Neuronal stem cell (in vitro differentiated cells): ENCODE data around the gene CTNNA3.

Source experiments
- DNase-seq: peaks from one replicate; pipeline ENCODE4 v3.0.0-alpha.2; 2013; ENCODE audit warnings: low spot score
- H2AFZ ChIP-seq: one replicate; pipeline ENCODE4 v1.6.1; 2013; ENCODE audit warnings: mild to moderate bottlenecking, low read length, inconsistent platforms
- H2AK5ac ChIP-seq: 2 replicates; pipeline ENCODE4 v1.6.1; 2013; ENCODE audit warnings: low read depth, mild to moderate bottlenecking, inconsistent platforms, low read length, moderate library complexity, mixed read lengths
- H2BK120ac ChIP-seq: 2 replicates; pipeline ENCODE4 v1.6.1; 2013; ENCODE audit warnings: low read depth, mild to moderate bottlenecking, inconsistent platforms, low read length, moderate library complexity, mixed read lengths
- H2BK12ac ChIP-seq: one replicate; pipeline ENCODE4 v1.6.1; 2013; ENCODE audit warnings: low read length, inconsistent platforms
- H2BK15ac ChIP-seq: 2 replicates; pipeline ENCODE4 v1.6.1; 2013; ENCODE audit warnings: mild to moderate bottlenecking, low read length, inconsistent platforms, mixed read lengths
- H2BK5ac ChIP-seq: one replicate; pipeline ENCODE4 v1.6.1; 2013; ENCODE audit warnings: inconsistent platforms, mild to moderate bottlenecking, low read length, moderate library complexity
- H3K14ac ChIP-seq: one replicate; pipeline ENCODE4 v1.6.1; 2013; ENCODE audit warnings: low read length, inconsistent platforms
- H3K18ac ChIP-seq: 2 replicates; pipeline ENCODE4 v1.6.1; 2013; ENCODE audit warnings: low read length, inconsistent platforms
- H3K23ac ChIP-seq: 2 replicates; pipeline ENCODE4 v1.6.1; 2013; ENCODE audit warnings: low read depth, mild to moderate bottlenecking, mixed read lengths, low read length, inconsistent platforms; ENCODE audit not compliant: poor library complexity
- H3K27ac ChIP-seq: replicated peaks from 3 replicates; pipeline ENCODE4 v1.5.1; 2013; ENCODE audit warnings: low read length, inconsistent platforms
- H3K27me3 ChIP-seq, 3 experiments: 2 replicates each; pipeline ENCODE4 v1.6.1; 2013; ENCODE audit warnings: low read length in 3 of 3, mild to moderate bottlenecking in 2 of 3, inconsistent platforms in 1 of 3, low read depth in 1 of 3, mixed read lengths in 1 of 3, moderate library complexity in 1 of 3; ENCODE audit not compliant: control insufficient read depth in 3 of 3, insufficient read depth in 3 of 3
- H3K36me3 ChIP-seq, 2 donors: replicated peaks in 1 of 2; 2 replicates each; pipeline ENCODE4 v1.6.1; 2013; ENCODE audit warnings: low read length in 2 of 2; ENCODE audit not compliant: control insufficient read depth in 2 of 2, insufficient read depth in 2 of 2
- H3K4ac ChIP-seq: 2 replicates; pipeline ENCODE4 v1.6.1; 2013; ENCODE audit warnings: inconsistent platforms, mild to moderate bottlenecking, low read length, moderate library complexity
- H3K4me1 ChIP-seq, 2 donors: 1 replicate in 1 of 2; 2 replicates in 1 of 2; pipeline ENCODE4 v1.6.1; 2013; ENCODE audit warnings: low read length in 2 of 2, low read depth in 1 of 2; ENCODE audit not compliant: control insufficient read depth in 2 of 2, insufficient read depth in 1 of 2
- H3K4me2 ChIP-seq: one replicate; pipeline ENCODE4 v1.6.1; 2013; ENCODE audit warnings: mild to moderate bottlenecking, low read length, inconsistent platforms; ENCODE audit not compliant: insufficient read depth, poor library complexity, severe bottlenecking
- H3K4me3 ChIP-seq, 2 donors: 2 replicates each; pipeline ENCODE4 v1.5.1; 2013; ENCODE audit warnings: low read length in 2 of 2, mild to moderate bottlenecking in 2 of 2, inconsistent platforms in 1 of 2, moderate library complexity in 1 of 2
- H3K79me1 ChIP-seq: one replicate; pipeline ENCODE4 v1.6.1; 2013; ENCODE audit warnings: low read depth, mild to moderate bottlenecking, inconsistent platforms, low read length, moderate library complexity
- H3K9ac ChIP-seq: one replicate; pipeline ENCODE4 v1.6.1; 2013; ENCODE audit warnings: mild to moderate bottlenecking, low read depth, low read length, inconsistent platforms; ENCODE audit not compliant: poor library complexity
- H3K9me3 ChIP-seq, 2 donors: replicated peaks in 1 of 2; 2 replicates each; pipeline versions ENCODE3 to v1.6.1; 2013; ENCODE audit warnings: low read length in 2 of 2, mild to moderate bottlenecking in 2 of 2, inconsistent platforms in 1 of 2, low read depth in 1 of 2, mixed read lengths in 1 of 2, moderate library complexity in 1 of 2; ENCODE audit not compliant: control insufficient read depth in 2 of 2, insufficient read depth in 1 of 2
- H4K8ac ChIP-seq: one replicate; pipeline ENCODE4 v1.6.1; 2013; ENCODE audit warnings: low read depth, mild to moderate bottlenecking, inconsistent platforms, low read length, moderate library complexity
- H4K91ac ChIP-seq: one replicate; pipeline ENCODE4 v1.6.1; 2013; ENCODE audit warnings: low read length, low read depth, mild to moderate bottlenecking, inconsistent platforms; ENCODE audit not compliant: poor library complexity
- WGBS, 2 donors: extraction: QIAGEN DNeasy Blood & Tissue Kit; methylation state at CpG; one replicate each; pipeline ENCODE4 v1.1.7; 2013; ENCODE audit warnings: missing lambda C conversion rate in 2 of 2, mixed read lengths in 1 of 2; ENCODE audit not compliant: insufficient read length in 2 of 2, insufficient replicate concordance in 1 of 2; ENCODE audit errors: extremely low coverage in 2 of 2; 5-methylcytosine and 5-hydroxymethylcytosine counted together

CTNNA3 gene

DNA sequence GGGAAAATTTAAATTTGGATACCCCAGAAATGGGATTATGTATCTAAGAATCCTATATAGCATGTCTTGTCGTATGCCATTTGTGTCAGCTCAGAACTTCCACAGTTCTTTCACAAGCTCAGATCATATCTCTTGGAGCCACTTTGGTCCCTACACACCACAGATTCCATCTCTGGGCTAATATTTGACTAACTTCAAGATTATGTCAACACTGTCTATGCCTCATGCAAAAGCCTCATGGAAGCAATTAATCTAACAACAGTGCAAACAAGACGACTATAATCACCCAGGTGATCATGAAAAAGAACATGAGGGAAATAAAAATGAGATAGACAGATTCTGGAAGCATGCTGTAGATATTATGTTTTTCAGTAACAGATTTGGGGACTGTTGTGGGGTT is 581.0 kb downstream of the CTNNA3 start:
- no peak overlapping the region for H3K4me2 ChIP-seq
- no peak overlapping the region for H3K14ac ChIP-seq
- H3K4me3 ChIP-seq, result no peak overlapping the region
- H3K27me3 ChIP-seq, result no peaks in the 10 kb centered on the region
- H2BK5ac ChIP-seq, result no peak overlapping the region
- no peak overlapping the region for H2AK5ac ChIP-seq
- H3K27ac ChIP-seq, result no peak overlapping the region
- no peak overlapping the region for H4K91ac ChIP-seq
- H3K36me3 ChIP-seq, result no peaks in the 10 kb centered on the region
- no peaks in the 10 kb centered on the region for H3K4me1 ChIP-seq
- H2AFZ ChIP-seq, result no peak overlapping the region
- H3K9me3 ChIP-seq, result no peaks in the 10 kb centered on the region
- H3K23ac ChIP-seq, result no peak overlapping the region
- no peak overlapping the region for H2BK120ac ChIP-seq
- H3K79me1 ChIP-seq, result no peaks in the 10 kb centered on the region
- H4K8ac ChIP-seq, result no peak overlapping the region
- WGBS, 2 donors, result no CpG with 5 or more reads among the region's 2 CpGs
- no peak overlapping the region for H3K4ac ChIP-seq
- no peak overlapping the region for H2BK12ac ChIP-seq
- no peak overlapping the region for H3K9ac ChIP-seq
- no peak for DNase-seq
- H2BK15ac ChIP-seq, result no peak overlapping the region
- H3K18ac ChIP-seq, result no peak overlapping the region

DNA sequence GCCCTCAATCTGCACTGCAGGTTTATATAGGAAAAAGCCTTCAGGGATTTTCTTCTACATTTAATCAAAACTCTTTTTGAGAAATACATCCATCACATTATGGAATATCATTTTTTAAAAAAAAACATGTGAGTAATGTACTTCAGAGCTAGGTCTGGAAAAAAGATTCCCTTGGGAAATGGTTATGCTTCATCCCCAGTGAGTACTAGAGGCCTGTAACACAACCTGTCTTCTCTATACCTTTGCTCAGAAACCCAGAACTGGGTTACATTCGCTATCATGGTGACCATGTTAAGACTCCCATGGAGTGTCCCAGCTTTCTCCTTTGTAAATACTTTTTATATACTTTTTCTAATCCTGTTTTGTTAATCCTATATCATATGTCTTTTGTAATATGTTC is 583.2 kb downstream of the CTNNA3 start:
- Histone ChIP-seq H3K4me1 (no peaks in the 10 kb centered on the region), H3K4ac (no peak overlapping the region), H4K91ac (no peak overlapping the region), H4K8ac (no peak overlapping the region), H3K4me3 (no peak overlapping the region), H2AK5ac (no peak overlapping the region), H2BK5ac (no peak overlapping the region), H3K9ac (no peak overlapping the region), H3K79me1 (no peaks in the 10 kb centered on the region), H2AFZ (no peak overlapping the region), H3K14ac (no peak overlapping the region), H3K23ac (no peak overlapping the region), H3K36me3 (no peaks in the 10 kb centered on the region), H3K9me3 (no peaks in the 10 kb centered on the region), H3K18ac (no peak overlapping the region), H3K27ac (no peak overlapping the region), H2BK120ac (no peak overlapping the region), H2BK15ac (no peak overlapping the region), H3K4me2 (no peak overlapping the region), H2BK12ac (no peak overlapping the region), H3K27me3 (no peaks in the 10 kb centered on the region)
- no peak for DNase-seq
- WGBS, 2 donors, result no CpG with 5 or more reads among the region's 1 CpG

DNA sequence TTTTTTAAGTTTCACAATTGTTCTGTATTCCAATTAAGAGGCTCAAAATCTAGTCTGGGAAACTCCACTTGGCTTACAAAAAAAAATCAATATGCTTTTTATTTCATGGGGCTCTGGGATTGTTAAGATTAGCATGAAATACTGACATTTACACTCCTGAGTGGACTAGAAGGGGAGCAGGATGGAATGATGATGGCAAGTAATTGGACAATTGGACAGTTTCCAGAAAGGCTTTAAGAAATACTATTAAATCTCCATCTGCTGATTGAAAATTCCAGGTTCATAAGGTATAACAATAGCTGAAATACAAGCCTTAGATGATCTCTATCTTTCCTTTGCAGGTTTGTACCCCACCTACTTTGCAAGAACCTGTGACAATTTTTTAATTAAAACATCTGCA is 585.7 kb downstream of the CTNNA3 start:
- H3K4ac ChIP-seq, result no peak overlapping the region
- H3K18ac ChIP-seq, result no peak overlapping the region
- no peaks in the 10 kb centered on the region for H3K79me1 ChIP-seq
- H3K4me2 ChIP-seq, result no peak overlapping the region
- H3K23ac ChIP-seq, result no peak overlapping the region
- no peaks in the 10 kb centered on the region for H3K36me3 ChIP-seq
- no peak overlapping the region for H3K4me3 ChIP-seq
- no peak overlapping the region for H2BK12ac ChIP-seq
- H3K9me3 ChIP-seq, result no peaks in the 10 kb centered on the region
- H3K4me1 ChIP-seq, result no peaks in the 10 kb centered on the region
- no peaks in the 10 kb centered on the region for H3K27me3 ChIP-seq
- no peak overlapping the region for H2AK5ac ChIP-seq
- no peak overlapping the region for H4K91ac ChIP-seq
- no peak overlapping the region for H4K8ac ChIP-seq
- no peak overlapping the region for H3K9ac ChIP-seq
- H2BK15ac ChIP-seq, result no peak overlapping the region
- no peak overlapping the region for H2BK5ac ChIP-seq
- no peak overlapping the region for H3K14ac ChIP-seq
- no peak overlapping the region for H2AFZ ChIP-seq
- H2BK120ac ChIP-seq, result no peak overlapping the region
- DNase-seq, result no peak
- no peak overlapping the region for H3K27ac ChIP-seq

DNA sequence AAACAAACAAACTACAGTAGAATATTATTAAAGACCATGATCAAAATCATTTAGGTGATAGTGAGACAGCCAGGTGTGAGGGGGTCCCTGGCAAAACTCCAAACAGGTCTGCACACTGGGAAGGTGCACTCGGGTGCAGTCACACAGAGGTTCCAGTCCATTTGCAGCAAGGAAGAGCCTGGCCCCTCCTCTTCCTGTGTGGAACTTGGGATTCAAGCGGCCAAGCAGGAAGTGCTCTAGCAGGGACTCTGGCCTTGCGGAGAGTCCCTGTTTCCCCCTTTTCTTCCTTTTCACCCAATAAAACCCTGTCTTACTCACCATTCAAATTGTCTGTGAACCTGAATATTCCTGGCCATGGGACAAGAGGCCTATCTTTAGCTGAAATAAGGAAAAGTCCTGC is 588.3 kb downstream of the CTNNA3 start:
- Histone ChIP-seq H3K27me3 (no peaks in the 10 kb centered on the region), H3K9ac (no peak overlapping the region), H3K4ac (no peak overlapping the region)

More for the DNA sequence above, 588.3 kb downstream of the CTNNA3 start:
- WGBS, 2 donors, result no CpG with 5 or more reads among the region's 3 CpGs
- Histone ChIP-seq H3K14ac (no peak overlapping the region), H2BK15ac (no peak overlapping the region), H3K23ac (no peak overlapping the region), H4K8ac (no peak overlapping the region), H3K27ac (no peak overlapping the region), H3K4me1 (no peaks in the 10 kb centered on the region), H2BK120ac (no peak overlapping the region), H2AFZ (peak overlapping the region; percentile 62), H2BK12ac (no peak overlapping the region), H2AK5ac (no peak overlapping the region), H3K4me3 (no peak overlapping the region), H3K79me1 (no peaks in the 10 kb centered on the region), H3K9me3 (no peaks in the 10 kb centered on the region), H2BK5ac (no peak overlapping the region), H3K36me3 (no peaks in the 10 kb centered on the region), H4K91ac (no peak overlapping the region), H3K4me2 (no peak overlapping the region), H3K18ac (no peak overlapping the region)
- no peak for DNase-seq
